ENCODE results near the gene LRRIQ3.

The LRRIQ3 gene, protein sequence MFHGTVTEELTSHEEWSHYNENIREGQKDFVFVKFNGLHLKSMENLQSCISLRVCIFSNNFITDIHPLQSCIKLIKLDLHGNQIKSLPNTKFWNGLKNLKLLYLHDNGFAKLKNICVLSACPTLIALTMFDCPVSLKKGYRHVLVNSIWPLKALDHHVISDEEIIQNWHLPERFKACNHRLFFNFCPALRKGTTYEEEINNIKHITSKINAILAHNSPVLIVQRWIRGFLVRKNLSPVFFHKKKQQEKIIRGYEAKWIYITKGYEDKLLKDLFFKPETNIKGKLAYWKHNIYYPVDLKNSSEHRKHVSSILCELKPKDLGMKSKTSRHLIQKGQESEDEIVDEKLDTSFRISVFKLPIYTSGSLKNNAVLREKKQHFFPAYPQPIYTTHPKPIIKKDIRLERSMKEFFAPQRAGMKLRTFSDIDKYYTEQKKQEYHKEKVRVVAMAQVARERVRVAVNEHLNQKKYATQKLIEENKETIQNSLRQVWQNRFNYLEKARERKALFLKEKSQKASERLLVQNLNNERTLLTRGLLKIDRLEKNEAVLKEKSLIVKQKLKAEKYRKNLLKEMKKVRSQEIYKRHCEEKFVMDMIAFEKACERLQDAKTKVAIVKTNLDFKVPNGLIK

GRCh38 chr1:74197657-74198552, at the start of gene LRRIQ3, which contains the start of gene FPGT:
LRRIQ3 (minus strand) TSS chr1:74198176; CDS start chr1:74183684, 14,492 bp downstream.
FPGT (plus strand) TSS chr1:74198242; CDS start chr1:74198279, 37 bp downstream.
- TF ChIP-seq, protein P1, sequence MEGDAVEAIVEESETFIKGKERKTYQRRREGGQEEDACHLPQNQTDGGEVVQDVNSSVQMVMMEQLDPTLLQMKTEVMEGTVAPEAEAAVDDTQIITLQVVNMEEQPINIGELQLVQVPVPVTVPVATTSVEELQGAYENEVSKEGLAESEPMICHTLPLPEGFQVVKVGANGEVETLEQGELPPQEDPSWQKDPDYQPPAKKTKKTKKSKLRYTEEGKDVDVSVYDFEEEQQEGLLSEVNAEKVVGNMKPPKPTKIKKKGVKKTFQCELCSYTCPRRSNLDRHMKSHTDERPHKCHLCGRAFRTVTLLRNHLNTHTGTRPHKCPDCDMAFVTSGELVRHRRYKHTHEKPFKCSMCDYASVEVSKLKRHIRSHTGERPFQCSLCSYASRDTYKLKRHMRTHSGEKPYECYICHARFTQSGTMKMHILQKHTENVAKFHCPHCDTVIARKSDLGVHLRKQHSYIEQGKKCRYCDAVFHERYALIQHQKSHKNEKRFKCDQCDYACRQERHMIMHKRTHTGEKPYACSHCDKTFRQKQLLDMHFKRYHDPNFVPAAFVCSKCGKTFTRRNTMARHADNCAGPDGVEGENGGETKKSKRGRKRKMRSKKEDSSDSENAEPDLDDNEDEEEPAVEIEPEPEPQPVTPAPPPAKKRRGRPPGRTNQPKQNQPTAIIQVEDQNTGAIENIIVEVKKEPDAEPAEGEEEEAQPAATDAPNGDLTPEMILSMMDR (IDR thresholded peaks at IDR 0.05; ENCODE audit: borderline replicate concordance, control extremely low read depth, extremely low read depth, insufficient read depth, missing control alignments) = no peak
- in situ Hi-C loops (cut with MboI; ENCODE audit: low sequenced_read_pairs, unreplicated experiment) = no loop called here
- peak; percentile 93 for DNase-seq (ENCODE audit: low spot score)

- TF ChIP-seq, protein P1 (IDR thresholded peaks at IDR 0.05; ENCODE audit: borderline replicate concordance, control extremely low read depth, extremely low read depth, insufficient read depth, missing control alignments) = no peak
- in situ Hi-C loops (cut with MboI; ENCODE audit: low sequenced_read_pairs, unreplicated experiment) = no loop called here
- DNase-seq (ENCODE audit: low spot score) = no peak
Observed at GRCh38 chr1:74246315-74246714, 48.3 kb upstream of the LRRIQ3 start.

- DNase-seq (ENCODE audit: low spot score) = no peak
- TF ChIP-seq, protein P1 (IDR thresholded peaks at IDR 0.05; ENCODE audit: borderline replicate concordance, control extremely low read depth, extremely low read depth, insufficient read depth, missing control alignments) = no peak
- in situ Hi-C loops (cut with MboI; ENCODE audit: low sequenced_read_pairs, unreplicated experiment) = no loop called here
Observed at GRCh38 chr1:74245168-74245772, 47.3 kb upstream of the LRRIQ3 start.

DNA sequence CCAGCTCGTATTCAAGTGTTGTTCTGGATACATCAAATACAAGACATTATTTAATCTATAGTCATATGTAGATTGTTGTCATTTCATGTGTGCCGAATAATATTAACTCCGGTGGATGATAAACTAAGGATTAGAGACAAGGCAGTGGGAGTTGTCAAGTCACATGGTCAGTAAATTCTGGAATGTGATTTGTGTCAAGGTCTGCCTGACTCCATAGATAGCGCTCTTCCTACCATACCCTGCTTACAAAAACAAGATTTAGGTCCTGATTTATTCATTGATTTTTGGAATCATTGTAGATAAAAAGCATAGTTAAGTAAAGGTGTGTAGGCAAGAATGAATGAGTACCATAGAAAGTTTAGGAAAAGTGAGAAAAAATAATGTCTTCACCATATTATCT, 39.8 kb upstream of the LRRIQ3 start:
- no peak for DNase-seq (ENCODE audit: low spot score)
- in situ Hi-C loops (cut with MboI; ENCODE audit: low sequenced_read_pairs, unreplicated experiment) = no loop called here
- TF ChIP-seq, protein P1 (IDR thresholded peaks at IDR 0.05; ENCODE audit: borderline replicate concordance, control extremely low read depth, extremely low read depth, insufficient read depth, missing control alignments) = no peak

DNA sequence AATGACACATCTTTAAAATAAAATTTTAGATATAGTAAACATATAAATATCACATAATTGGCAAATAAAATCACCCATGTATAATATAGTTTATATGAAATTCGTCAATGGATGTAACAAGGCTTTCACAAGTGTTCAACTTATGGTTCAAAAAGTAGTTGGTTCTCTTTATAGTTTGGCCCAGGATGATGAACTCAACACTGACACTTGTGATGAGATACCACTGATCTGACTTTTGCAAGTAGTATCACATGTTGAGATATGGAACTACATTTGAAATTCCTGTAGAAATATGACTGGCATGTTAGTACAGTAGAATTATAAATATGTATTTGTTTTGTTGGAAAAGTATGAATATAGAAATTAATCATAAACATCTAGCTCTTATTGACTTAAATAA, 39.1 kb upstream of the LRRIQ3 start:
- in situ Hi-C loops (cut with MboI; ENCODE audit: low sequenced_read_pairs, unreplicated experiment) = no loop called here
- TF ChIP-seq, protein P1 (IDR thresholded peaks at IDR 0.05; ENCODE audit: borderline replicate concordance, control extremely low read depth, extremely low read depth, insufficient read depth, missing control alignments) = no peak
- no peak for DNase-seq (ENCODE audit: low spot score)

DNA sequence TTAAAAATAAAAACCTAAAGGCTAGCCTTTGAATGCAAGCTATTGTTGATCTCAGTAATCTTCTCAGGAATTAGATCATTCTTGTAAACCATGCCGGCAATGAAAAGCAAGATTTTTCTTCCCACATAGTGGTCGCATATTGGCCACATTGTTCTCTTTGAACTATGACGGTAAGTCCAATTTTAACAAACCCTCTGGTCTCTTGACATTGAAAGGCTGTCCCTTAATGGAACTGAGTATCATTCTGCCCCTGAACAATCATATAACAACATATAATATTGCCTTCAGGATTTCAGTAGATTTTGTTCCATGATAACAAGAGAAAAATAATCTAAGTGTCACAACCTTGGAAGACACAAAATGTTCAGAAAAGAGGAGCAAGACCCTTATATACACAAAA, 38.5 kb upstream of the LRRIQ3 start:
- TF ChIP-seq, protein P1 (IDR thresholded peaks at IDR 0.05; ENCODE audit: borderline replicate concordance, control extremely low read depth, extremely low read depth, insufficient read depth, missing control alignments) = no peak
- no peak for DNase-seq (ENCODE audit: low spot score)
- in situ Hi-C loops (cut with MboI; ENCODE audit: low sequenced_read_pairs, unreplicated experiment) = no loop called here
